HUDEP-2 (cell line): Measurements from ENCODE around the gene UNC5C.

Source experiments
- DNase-seq, 76 experiments: peaks; one replicate each; lab custom pipeline; 2025; ENCODE audit not compliant: unreplicated experiment in 76 of 76; lab: John Stamatoyannopoulos, UW

UNC5C gene

DNA sequence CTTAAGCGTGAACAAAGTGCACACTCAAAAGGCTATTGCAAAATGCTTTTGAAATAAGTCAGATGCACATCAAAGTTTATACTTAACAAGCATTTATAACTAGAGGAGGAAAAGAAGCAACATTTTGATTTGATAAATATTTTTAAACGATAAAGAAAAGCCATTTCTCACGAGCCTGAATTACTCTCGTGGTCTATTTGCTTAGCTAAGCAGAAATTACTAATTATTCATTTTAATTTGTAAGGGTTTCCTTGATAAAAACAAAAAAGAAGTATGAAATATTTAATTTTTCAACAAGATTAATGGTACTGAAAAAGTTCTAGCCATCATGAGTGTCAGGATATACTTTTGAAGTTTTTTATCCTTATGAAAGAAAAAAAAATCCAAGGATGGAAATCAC lies 78.2 kb downstream of the UNC5C start:
- no peak for DNase-seq

DNA sequence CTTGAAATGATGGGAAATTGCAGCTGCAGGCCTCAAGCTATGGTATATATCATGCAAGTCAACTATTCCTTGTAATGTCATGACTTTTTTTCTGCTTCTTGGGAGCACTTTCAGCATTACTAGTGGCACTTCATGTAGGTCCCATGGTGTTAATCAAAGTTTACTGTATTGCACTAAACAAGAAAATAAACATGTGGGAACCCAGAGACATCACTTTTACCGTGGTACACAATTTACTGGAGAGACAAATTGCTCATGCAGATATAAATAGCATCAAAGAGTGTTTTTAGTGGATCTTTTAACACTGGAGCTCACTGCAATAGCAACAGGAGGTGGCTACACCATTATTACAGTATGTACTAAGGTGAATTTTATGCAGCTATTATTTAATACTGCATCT lies 79.2 kb downstream of the UNC5C start:
- DNase-seq: no peak

DNA sequence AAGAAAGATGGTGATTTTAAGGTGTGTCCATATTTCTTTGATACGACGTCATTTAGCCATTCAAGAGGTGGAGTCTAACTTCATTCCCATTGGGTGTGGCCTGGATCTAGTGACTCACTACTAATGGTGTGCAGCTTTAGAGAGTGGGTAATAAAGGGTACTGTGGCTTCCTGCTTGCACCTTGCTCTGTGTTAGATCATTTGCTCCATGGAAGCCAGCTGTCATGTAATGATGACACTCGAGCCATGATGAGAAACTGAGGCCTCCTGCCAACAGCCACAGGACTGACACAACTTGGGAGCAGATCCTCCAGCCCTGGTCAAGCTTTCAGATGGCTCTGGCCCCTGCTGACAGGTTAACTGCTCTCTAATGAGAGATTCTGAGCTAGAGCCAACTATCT lies 82.0 kb downstream of the UNC5C start:
- DNase-seq: no peak

DNA sequence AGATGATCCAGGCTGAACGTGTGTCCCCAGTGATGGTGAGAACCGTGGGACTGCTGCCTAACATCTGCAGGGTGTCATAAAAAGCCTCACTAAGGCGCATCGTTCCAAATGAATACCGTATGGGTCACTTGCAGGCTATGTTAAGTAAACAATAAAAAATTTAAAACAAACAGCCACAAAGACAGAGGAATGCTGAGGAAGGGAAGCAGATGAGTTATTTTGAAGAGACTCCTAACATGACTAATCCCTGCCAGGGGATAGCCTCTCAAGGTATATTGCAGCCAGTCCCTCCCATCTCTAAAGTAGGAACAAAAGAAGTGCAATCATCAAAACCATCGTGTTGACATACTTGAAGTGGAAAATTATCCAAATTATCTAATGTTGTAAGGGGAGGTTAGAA lies 83.8 kb downstream of the UNC5C start:
- no peak for DNase-seq

DNA sequence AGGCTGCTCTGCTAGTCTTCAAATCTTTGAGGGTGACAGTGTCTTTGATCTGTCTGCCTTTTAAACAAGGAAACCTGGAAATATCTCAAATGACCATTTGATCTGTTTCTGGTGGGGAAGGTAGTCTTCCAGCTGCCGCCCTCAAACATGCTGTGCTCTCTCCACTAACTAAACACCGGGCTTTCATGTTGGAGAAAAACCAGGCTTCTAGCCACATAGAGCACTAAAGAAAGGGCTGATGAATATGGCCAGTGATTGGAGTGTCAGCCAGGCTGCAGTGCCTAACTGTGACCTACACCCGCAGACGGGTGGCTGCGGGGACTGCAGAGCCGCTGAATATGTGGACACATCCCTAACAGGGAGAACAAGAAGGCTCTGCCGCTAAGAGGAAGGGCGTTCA lies 85.9 kb downstream of the UNC5C start:
- DNase-seq: no peak

DNA sequence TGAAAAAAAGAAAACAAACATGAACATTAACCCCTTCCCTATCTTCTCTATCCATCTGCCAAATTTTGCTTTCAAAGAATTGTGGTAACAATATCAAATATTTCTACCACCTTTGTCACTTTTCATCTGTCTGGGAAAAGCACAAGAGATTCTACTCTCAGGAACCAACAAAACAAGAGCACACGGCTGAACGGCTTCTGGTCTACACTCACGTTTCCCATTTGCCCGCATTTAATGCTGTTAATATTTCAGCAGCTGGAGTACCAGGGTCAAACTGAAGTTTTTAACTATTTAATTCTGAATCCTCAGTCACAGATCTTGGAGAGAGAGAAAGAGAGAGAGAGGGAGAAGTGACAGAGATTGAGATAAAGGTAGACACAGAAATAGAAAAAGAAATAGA lies 91.4 kb downstream of the UNC5C start:
- DNase-seq: no peak

DNA sequence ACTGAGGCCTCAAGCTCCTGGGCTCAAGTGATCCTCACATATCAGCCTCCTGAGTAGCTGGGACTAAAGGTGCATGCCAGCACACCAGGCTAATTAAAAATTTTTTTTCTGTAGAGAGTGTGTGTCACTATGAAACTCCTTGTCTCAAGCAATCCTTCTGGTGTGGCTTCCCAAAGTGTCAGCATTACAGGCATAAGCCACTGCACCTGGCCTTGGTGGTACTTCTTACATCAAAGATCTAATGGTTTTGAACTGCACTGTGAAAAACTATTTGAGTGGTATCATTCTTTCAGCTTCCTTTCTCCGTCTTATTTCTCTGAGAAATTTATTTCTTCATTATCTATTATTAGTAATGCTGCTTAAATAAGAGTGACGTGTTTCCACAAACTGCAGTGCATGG lies 98.5 kb downstream of the UNC5C start:
- DNase-seq: no peak

DNA sequence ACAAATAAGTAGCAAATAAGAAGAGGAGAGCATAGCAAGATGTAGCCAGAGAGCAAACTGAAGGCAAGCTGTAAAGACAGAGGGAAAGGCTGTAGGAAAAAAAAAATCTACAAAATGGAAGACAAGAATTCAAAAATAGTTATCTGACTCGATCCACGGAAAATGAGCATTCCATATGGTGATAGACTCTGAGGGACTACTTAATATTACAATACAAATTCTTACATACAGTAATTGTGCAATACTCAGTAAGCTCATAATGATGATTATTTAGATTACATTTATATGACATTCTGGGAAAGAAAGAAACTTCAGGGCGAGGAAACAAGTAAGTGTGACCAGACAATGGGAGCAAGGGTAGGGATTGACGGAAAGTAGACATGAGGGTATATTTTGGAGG lies 102.6 kb downstream of the UNC5C start:
- no peak for DNase-seq

DNA sequence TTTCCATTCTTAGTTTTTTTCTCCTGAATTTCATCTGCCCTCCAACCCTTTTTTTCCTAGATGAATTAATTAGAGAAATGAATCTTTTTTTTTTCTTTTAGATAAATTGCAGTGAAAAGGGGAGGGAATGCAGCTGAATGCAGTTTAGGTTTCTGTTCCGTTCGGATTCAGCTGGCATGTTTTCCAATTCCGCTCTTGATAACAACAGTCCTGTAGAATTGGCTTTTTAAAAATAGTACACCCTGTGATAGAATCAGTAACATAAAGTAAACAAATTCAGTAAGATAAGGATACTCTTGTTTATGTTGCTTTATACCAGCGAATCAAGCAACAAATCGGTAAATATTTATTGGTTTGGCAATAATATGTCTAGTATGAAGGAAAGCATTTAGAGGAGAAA lies 103.5 kb downstream of the UNC5C start:
- no peak for DNase-seq

DNA sequence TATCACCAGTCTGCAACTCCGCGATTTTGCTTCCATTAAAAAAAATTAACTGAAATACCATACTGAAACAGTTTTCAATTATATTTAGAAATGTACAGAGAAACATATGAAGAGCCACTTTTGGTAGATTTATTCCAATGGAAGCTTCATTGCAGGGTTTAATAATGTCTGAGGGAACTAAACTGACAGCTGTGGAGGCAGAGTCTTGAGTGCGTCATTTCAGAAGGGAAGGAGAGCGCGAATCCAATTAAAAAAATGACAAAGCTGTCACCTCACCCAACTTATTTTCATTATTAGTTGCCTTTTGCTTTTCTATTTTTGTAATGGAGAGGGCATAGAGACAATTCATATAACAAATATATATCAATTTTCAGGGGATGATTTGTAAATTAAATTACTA lies 104.0 kb downstream of the UNC5C start:
- no peak for DNase-seq

DNA sequence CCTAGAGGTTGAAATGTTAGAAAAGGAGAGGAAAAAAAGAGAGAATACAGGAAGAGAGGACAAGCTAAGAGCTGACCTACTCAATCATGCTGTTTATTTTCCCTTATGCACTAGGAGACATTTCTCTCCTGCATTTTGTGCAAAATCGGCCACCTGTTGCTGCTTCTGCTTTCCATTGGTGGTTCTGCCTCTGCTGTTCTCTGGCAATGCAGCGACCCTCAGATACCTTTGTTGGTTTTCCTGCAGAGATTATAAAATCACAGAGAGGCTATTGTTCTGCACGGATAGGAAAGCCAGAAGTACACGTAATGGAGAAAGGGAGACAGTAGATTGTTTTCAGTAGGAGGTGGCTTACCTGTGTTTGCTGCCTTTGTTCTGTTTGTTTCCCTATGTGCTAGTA lies 108.9 kb downstream of the UNC5C start:
- no peak for DNase-seq

DNA sequence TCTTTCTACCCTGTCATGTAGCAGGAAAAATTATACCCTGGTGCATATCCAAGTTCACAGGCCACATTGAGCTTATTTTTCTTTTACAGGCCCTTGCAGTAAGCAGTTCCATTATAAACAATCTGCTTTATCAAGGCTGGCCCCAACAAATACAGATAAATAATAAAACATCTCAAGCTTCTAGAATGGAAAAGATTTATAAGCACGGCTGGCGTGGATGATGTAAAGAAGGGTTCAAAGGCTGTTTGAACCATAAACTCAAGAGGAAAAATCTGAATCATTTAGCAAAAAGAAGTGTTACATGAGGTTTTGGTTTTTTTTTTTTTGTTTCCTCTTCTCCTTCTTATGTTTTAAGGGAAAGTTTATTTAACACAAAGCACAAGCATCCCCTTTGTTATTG lies 109.7 kb downstream of the UNC5C start:
- no peak for DNase-seq

DNA sequence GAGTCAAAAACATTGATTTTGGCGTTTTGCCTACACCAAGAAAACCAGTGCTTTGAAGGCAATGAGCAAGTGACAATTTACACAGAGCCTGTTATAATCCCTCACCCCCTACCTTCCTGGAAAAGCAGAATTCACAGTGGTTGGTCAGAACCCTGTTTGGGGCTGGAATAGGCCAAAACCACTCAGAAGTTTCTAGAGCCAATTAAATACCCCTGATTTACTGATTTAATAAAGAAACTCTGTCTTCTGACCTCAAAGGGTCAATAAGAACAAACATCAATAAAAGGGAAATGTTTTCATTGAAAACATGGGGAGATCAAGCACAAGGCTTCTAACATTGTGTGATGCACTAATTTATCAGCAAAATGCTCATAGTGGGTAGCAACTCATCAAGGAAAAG lies 116.3 kb downstream of the UNC5C start:
- no peak for DNase-seq

DNA sequence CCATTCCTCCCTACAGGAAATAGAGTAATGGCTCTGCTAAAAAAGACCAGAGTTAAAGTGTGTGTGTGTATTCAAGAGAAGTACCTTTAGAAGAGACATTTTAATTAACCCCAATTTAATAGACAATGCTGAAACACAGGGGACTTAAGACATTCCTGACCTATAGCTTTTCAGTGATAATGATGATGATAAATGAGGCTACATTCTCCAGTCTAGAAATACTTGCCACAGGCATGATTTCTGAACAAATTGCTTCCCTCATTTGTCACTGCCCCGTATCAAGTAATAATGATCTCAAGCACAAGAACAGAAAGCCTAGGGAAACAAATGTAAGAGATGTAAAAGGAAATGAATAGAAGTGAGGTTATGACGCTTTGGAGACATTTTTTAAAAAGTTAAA lies 117.1 kb downstream of the UNC5C start:
- DNase-seq: no peak

DNA sequence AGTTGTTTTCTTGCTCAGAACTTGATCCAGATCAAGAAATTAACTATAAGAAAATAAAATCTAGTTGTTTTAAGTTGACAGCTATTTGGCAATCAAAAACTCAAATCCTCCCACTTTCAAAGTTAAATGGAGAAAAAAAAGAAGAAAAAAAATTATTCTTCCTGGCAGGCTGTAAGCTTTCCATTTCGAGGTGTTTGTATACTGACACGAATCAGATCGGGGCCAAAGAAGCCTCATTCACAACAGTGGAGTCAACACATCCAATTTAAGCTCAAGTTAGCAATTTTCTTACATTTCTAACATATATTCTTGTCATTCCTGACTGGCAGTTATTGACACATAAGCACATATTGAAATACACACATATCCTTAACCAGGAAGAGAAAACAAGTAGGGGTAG lies 119.4 kb downstream of the UNC5C start:
- DNase-seq: no peak

DNA sequence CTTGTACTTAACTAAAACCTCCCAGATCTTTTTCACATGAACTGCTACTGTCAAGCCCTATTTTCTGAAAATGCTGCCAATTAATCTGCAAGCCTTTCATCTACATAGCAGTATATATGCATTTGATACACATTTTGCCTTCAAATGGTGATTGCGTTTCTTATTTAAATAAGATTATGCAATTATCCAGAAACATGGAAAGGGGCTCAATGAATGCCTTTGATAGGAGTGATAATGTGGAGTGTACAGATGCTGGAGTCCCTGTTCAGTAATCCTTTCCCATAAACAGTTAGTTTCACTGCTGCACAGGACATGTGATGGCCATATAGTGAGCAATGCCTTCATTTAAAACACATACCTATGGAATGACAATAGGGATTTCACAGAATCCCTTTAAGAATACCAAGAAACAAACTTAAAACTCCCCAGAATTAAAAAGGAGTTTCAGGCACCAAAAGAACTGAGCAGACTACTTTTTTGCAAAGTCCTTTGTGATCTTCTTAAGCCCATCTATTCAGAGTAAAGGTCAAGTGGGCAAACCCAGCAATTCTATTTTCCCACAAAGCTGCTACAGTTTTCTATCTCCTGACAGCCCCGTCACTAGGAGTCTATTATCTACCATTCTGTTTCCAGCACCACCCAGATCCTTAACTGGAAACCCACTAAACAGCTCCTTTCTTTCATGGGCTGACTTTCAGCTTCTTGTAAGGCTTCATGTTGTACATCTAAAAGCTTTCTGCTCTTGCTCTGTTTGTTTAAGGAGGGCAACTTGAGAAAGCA lies 120.3 kb downstream of the UNC5C start:
- no peak for DNase-seq

DNA sequence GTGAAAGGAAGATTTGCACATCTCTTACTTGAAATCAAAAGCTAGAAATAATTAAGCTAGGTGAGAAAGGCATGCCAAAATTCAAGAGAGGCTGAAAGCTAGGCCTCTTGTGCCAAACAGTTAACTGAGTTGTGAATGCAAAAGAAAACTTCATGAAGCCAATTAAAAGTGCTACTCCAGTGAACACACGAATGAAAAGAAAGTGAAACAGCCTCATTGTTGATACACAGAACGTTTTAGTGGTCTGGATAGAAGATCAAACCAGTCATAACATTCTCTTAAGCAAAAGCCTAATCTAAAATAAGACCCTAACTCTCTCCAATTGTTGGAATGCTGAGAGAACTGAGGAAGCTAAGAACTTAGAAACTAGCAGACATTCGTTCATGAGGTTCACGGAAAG lies 122.3 kb downstream of the UNC5C start:
- DNase-seq: no peak

DNA sequence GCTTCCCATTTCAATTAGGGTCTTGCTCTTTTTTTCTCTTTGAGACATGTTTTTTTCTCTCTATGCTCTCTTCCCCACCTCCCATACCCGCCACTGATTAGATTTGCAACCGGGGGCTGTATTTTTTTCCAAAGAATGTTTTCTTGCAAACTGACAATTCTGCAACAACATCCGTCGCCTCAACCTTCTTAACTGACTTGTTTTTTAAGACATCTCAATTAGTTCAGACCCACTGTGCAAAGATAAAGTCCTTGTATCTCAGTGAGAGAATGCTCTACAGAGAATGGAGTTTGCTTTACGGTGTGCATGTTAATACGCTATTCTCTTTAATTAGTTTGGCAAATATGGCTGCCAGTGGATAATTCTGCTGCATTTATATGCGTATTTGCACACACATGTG lies 126.3 kb downstream of the UNC5C start:
- no peak for DNase-seq

DNA sequence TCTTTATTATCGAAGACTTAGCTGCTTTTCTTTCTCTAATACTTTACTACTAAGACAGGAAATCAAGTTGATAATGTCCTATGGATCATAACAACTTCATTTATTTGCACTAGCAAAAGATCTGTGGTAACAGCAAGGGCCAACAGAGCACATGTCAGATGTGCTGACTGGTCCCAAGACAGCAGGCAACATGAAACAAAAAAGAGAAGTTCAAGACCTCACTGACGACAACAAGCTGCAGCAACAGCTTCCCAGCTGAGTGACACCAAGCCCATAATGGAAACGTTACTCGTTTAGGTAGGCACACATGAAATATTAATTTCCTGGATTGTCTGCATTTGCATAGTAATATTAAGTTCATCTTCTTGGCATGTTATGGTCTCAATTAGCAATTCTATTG lies 126.9 kb downstream of the UNC5C start:
- no peak for DNase-seq

DNA sequence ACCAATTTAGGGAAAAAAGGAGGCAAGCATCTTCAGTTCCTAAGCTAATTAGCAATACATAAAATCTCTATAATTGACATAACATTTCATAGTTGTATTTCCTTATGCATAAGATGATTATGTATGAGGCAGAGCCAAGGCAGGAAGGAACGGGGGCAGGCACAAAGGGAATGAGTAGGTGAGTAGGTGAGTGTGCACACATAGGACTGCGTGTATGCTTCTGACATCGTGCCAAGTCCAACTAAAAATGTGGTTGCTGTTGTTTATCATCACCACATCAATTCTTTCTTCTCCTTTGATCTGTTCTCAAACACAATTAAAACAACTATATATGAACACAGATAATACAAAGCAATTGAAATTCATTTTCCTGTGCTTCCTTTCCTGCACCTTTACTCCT lies 131.2 kb downstream of the UNC5C start:
- no peak for DNase-seq

DNA sequence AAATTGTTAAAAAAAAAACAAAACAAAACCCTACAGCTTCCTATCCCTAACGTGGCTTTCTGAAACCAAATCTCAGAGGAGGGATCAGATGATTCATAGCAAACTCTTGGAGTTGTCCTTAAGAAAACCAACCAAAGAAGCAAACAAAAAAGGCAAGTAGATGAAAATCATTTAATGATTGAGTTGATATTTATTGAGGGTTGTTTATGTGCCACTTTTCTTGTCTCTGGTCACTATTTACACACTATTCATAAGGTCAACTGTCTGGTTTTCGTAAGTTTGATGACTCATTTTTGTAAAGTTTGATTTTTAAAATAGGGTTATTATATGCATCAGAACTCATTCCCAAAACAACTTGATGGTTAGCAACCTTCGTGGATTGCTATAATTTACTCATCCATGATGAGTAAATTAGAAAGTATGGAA lies 133.4 kb downstream of the UNC5C start:
- no peak for DNase-seq

DNA sequence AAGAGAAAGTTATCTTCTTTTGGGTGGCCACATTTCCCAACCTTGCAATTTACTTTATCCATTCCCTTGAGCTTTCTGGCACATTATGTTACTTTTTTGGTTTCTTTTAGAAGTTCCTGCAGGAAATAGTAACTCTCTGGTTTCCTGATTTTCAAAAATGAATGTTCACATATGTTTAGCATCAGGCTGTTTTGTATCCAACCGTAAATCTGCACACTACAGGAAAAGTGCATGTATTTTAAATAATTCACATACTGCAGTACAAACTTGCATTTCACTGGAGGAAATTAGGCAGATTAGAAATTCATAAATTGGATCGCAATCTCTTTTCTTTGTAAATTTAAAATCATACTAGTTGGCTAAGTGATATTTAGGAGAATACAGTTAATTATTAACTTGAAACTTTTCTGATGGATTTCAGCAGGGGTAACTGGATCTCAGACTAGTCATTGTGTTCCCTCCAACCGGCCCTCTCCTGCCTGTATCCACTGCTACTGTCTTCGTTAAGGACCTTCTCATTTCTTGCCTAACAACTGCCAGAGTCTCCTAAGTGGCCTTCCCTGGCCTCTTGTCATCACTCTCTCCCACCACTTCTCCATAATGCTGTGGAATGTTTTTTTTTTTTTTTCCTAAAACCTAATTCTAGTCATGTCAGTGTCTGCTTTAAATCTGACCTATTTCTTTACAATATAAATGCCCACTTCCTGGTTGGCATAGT lies 137.2 kb downstream of the UNC5C start:
- DNase-seq: no peak
